ENCODE results near the gene ADAMTS19.

Gene ADAMTS19

DNA sequence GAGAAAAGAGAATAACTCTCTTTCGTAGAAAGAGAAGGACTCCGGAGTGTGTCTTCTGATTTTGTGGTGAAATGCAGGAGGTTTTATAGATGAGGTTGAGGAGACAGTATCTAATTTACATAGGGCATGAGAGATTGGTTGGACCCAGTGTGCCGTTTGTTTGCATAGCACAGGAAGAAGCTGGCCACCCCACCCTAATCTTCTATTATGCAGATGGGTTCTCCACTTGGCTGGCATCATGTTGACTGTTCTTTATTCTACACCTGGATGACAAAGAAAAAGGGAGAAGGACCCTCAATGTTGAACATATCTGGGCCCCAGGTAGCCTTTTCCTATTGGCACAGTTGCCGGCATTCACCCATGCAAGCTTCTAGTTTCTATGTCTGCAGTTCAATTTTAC, 264.5 kb downstream of the ADAMTS19 start:
- Histone ChIP-seq H3K4me1 (ENCODE audit: insufficient read depth, low read length, severe bottlenecking) (no peaks in the 10 kb centered on the region), H3K27ac (ENCODE audit: low read depth, low read length, poor library complexity, severe bottlenecking) (no peak overlapping the region), H3K4me3 (ENCODE audit: low read depth, low read length, poor library complexity, severe bottlenecking) (no peak overlapping the region), H3K9ac (ENCODE audit: low read length) (no peak overlapping the region), H3F3A (ENCODE audit: insufficient read depth, low read length) (no peaks in the 10 kb centered on the region), H2AFZ (ENCODE audit: low read length) (no peak overlapping the region), H3K9me2 (ENCODE audit: low read depth, low read length) (no peaks in the 10 kb centered on the region), H3K79me2 (ENCODE audit: insufficient read depth, low read length) (no peaks in the 10 kb centered on the region), H3K27me3 (ENCODE audit: insufficient read depth, low read length) (no peaks in the 10 kb centered on the region), H3K9me3 (ENCODE audit: low read length) (no peaks in the 10 kb centered on the region), H3K36me3 (ENCODE audit: insufficient read depth, low read length) (no peaks in the 10 kb centered on the region), H3K4me2 (ENCODE audit: low read length) (no peak overlapping the region), H4K20me1 (ENCODE audit: insufficient read depth, low read length) (no peaks in the 10 kb centered on the region)
- TF ChIP-seq EZH2 (IDR thresholded peaks at IDR 0.05; ENCODE audit: borderline replicate concordance, low read length) = no peak
- TF ChIP-seq, protein P1, sequence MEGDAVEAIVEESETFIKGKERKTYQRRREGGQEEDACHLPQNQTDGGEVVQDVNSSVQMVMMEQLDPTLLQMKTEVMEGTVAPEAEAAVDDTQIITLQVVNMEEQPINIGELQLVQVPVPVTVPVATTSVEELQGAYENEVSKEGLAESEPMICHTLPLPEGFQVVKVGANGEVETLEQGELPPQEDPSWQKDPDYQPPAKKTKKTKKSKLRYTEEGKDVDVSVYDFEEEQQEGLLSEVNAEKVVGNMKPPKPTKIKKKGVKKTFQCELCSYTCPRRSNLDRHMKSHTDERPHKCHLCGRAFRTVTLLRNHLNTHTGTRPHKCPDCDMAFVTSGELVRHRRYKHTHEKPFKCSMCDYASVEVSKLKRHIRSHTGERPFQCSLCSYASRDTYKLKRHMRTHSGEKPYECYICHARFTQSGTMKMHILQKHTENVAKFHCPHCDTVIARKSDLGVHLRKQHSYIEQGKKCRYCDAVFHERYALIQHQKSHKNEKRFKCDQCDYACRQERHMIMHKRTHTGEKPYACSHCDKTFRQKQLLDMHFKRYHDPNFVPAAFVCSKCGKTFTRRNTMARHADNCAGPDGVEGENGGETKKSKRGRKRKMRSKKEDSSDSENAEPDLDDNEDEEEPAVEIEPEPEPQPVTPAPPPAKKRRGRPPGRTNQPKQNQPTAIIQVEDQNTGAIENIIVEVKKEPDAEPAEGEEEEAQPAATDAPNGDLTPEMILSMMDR (IDR thresholded peaks at IDR 0.05; ENCODE audit: low read length) = no peak

DNA sequence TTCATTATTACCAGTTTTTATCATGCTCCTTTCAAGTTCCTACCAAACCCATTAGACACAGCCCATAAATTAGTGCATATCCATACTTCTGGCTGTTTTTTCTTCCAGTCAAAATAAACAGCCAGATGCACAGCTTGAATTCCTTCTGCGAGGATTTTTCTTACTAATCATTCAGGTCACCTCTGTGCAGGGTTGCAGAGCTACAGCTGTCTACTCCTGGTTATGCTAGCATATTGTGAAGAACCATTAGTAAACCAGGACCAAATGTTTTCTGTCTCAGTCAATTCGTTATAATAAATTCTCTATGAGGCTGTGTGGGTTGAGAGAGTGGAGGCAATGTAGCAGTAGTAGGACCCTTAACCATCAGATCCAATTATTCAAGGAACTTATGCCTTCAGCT, 279.7 kb downstream of the ADAMTS19 start:
- Histone ChIP-seq H3F3A (ENCODE audit: insufficient read depth, low read length) (no peaks in the 10 kb centered on the region), H3K9ac (ENCODE audit: low read length) (no peak overlapping the region), H3K4me3 (ENCODE audit: low read depth, low read length, poor library complexity, severe bottlenecking) (no peak overlapping the region), H3K9me3 (ENCODE audit: low read length) (no peaks in the 10 kb centered on the region), H3K79me2 (ENCODE audit: insufficient read depth, low read length) (no peaks in the 10 kb centered on the region), H4K20me1 (ENCODE audit: insufficient read depth, low read length) (no peaks in the 10 kb centered on the region), H2AFZ (ENCODE audit: low read length) (no peak overlapping the region), H3K4me1 (ENCODE audit: insufficient read depth, low read length, severe bottlenecking) (no peaks in the 10 kb centered on the region), H3K4me2 (ENCODE audit: low read length) (no peak overlapping the region), H3K36me3 (ENCODE audit: insufficient read depth, low read length) (no peaks in the 10 kb centered on the region), H3K27me3 (ENCODE audit: insufficient read depth, low read length) (no peaks in the 10 kb centered on the region), H3K9me2 (ENCODE audit: low read depth, low read length) (no peaks in the 10 kb centered on the region), H3K27ac (ENCODE audit: low read depth, low read length, poor library complexity, severe bottlenecking) (no peak overlapping the region)
- no peak for TF ChIP-seq EZH2 (IDR thresholded peaks at IDR 0.05; ENCODE audit: borderline replicate concordance, low read length)

DNA sequence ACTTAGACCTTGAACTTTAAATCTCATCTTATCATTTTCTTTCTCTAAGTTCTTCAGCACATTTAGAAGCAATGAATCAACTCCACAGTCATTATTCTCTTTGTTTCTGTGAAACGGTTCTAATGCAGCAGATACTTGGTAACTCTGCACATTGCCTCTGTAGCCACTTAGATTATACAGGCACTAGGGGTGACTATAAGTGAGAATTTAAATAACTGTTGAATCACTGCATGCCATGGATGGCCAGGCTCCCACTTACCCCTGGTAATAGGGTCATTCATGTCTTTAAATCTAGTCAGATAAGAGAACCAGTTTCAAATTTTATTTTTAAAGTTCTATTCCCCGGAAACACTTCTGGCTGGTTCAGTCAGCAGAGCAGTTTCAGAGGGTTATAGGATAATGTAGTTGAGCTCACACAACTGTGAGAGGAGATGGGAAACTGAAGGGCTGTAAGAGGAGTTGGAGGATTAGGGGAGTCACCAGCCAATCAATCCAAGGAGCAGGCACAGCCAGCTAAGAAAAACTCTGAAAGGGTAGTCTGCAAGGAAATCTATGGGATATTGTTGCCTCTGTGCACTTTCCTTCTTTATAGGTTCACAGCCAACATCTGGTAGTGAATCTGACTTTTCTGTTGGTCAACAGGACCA, 283.6 kb downstream of the ADAMTS19 start:
- no peaks in the 10 kb centered on the region for H3K9me2 ChIP-seq (ENCODE audit: low read depth, low read length)
- H3F3A ChIP-seq (ENCODE audit: insufficient read depth, low read length) = no peaks in the 10 kb centered on the region
- no peak overlapping the region for H3K27ac ChIP-seq (ENCODE audit: low read depth, low read length, poor library complexity, severe bottlenecking)
- no peak overlapping the region for H3K9ac ChIP-seq (ENCODE audit: low read length)
- no peaks in the 10 kb centered on the region for H3K36me3 ChIP-seq (ENCODE audit: insufficient read depth, low read length)
- no peaks in the 10 kb centered on the region for H3K27me3 ChIP-seq (ENCODE audit: insufficient read depth, low read length)
- H3K4me2 ChIP-seq (ENCODE audit: low read length) = no peak overlapping the region
- no peak overlapping the region for H3K4me3 ChIP-seq (ENCODE audit: low read depth, low read length, poor library complexity, severe bottlenecking)
- no peaks in the 10 kb centered on the region for H4K20me1 ChIP-seq (ENCODE audit: insufficient read depth, low read length)
- no peaks in the 10 kb centered on the region for H3K4me1 ChIP-seq (ENCODE audit: insufficient read depth, low read length, severe bottlenecking)
- TF ChIP-seq EZH2 (IDR thresholded peaks at IDR 0.05; ENCODE audit: borderline replicate concordance, low read length) = no peak
- no peaks in the 10 kb centered on the region for H3K79me2 ChIP-seq (ENCODE audit: insufficient read depth, low read length)
- no peaks in the 10 kb centered on the region for H3K9me3 ChIP-seq (ENCODE audit: low read length)
- H2AFZ ChIP-seq (ENCODE audit: low read length) = no peak overlapping the region

DNA sequence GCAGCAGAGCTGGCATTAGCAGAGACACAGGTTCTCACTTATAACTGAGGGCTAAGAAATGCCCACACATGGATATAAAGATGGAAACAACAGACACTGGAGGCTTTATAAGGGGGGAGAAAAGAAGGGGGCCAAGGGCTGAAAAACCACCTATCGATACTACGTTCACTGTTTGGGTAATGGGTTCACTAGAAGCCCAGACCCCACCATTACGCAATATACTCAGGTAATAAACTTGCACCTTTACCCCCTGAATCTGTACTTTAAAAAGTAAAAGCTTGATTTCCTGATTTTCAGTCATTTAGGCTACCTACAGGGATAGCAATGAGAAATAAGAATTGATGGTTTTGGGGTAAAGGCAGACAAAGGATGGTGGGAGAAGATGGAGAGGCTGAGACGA, 285.9 kb downstream of the ADAMTS19 start:
- Histone ChIP-seq H3K4me3 (ENCODE audit: low read depth, low read length, poor library complexity, severe bottlenecking) (no peak overlapping the region), H3F3A (ENCODE audit: insufficient read depth, low read length) (no peaks in the 10 kb centered on the region), H2AFZ (ENCODE audit: low read length) (no peak overlapping the region), H3K9ac (ENCODE audit: low read length) (no peak overlapping the region), H3K36me3 (ENCODE audit: insufficient read depth, low read length) (no peaks in the 10 kb centered on the region), H3K4me1 (ENCODE audit: insufficient read depth, low read length, severe bottlenecking) (no peaks in the 10 kb centered on the region), H3K27ac (ENCODE audit: low read depth, low read length, poor library complexity, severe bottlenecking) (no peak overlapping the region), H3K9me3 (ENCODE audit: low read length) (no peaks in the 10 kb centered on the region), H3K4me2 (ENCODE audit: low read length) (no peak overlapping the region), H3K79me2 (ENCODE audit: insufficient read depth, low read length) (no peaks in the 10 kb centered on the region), H3K9me2 (ENCODE audit: low read depth, low read length) (no peaks in the 10 kb centered on the region), H3K27me3 (ENCODE audit: insufficient read depth, low read length) (no peaks in the 10 kb centered on the region), H4K20me1 (ENCODE audit: insufficient read depth, low read length) (no peaks in the 10 kb centered on the region)
- TF ChIP-seq, protein P1 (IDR thresholded peaks at IDR 0.05; ENCODE audit: low read length) = no peak
- TF ChIP-seq EZH2 (IDR thresholded peaks at IDR 0.05; ENCODE audit: borderline replicate concordance, low read length) = no peak

Measured in OCI-LY1 (cell line).